DMS53 treated with DMSO at 0.1 percent for 48 hours (cell line): ENCODE measurements around the gene ADGRL3.

Experiments
- DNase-seq: peaks from one replicate; lab custom pipeline; 2025; ENCODE audit not compliant: unreplicated experiment; lab: John Stamatoyannopoulos, UW

ADGRL3 gene

GRCh38 chr4:61200187-61200915 is at the start of gene ADGRL3:
ADGRL3 (plus strand) TSS chr4:61200326.
- no peak for DNase-seq

- DNase-seq, result no peak
Observed at GRCh38 chr4:61152433-61152832, 47.7 kb upstream of the ADGRL3 start.

GRCh38 chr4:61160478-61160877 is 39.6 kb upstream of the ADGRL3 start:
- no peak for DNase-seq

- DNase-seq, result no peak
Observed at GRCh38 chr4:61162116-61162515, 38.0 kb upstream of the ADGRL3 start.

GRCh38 chr4:61173799-61174198 is 26.3 kb upstream of the ADGRL3 start:
- no peak for DNase-seq

GRCh38 chr4:61175495-61175894 is 24.6 kb upstream of the ADGRL3 start:
- no peak for DNase-seq

GRCh38 chr4:61177367-61177766 is 22.8 kb upstream of the ADGRL3 start:
- DNase-seq, result no peak

- no peak for DNase-seq
Observed at GRCh38 chr4:61180405-61180804, 19.7 kb upstream of the ADGRL3 start.

GRCh38 chr4:61182915-61183314 is 17.2 kb upstream of the ADGRL3 start:
- DNase-seq, result no peak

- DNase-seq, result no peak
Observed at GRCh38 chr4:61185288-61185687, 14.8 kb upstream of the ADGRL3 start.

GRCh38 chr4:61192392-61192791 is 7.7 kb upstream of the ADGRL3 start:
- no peak for DNase-seq

GRCh38 chr4:61193863-61194262 is 6.3 kb upstream of the ADGRL3 start:
- no peak for DNase-seq

- DNase-seq, result no peak
Observed at GRCh38 chr4:61194571-61194970, 5.6 kb upstream of the ADGRL3 start.

- no peak for DNase-seq
Observed at GRCh38 chr4:61195101-61195500, 5.0 kb upstream of the ADGRL3 start.

GRCh38 chr4:61198686-61199085 is 1.4 kb upstream of the ADGRL3 start:
- no peak for DNase-seq

- DNase-seq, result no peak
Observed at GRCh38 chr4:61199873-61200186, 296 bp upstream of the ADGRL3 start.

GRCh38 chr4:61200916-61201526 is 895 bp downstream of the ADGRL3 start:
- DNase-seq, result peak; percentile 4

- DNase-seq, result no peak
Observed at GRCh38 chr4:61201561-61201960, 1.4 kb downstream of the ADGRL3 start.

- DNase-seq, result no peak
Observed at GRCh38 chr4:61201961-61202637, 2.0 kb downstream of the ADGRL3 start.

- DNase-seq, result peak; percentile 69
Observed at GRCh38 chr4:61202638-61203435, 2.7 kb downstream of the ADGRL3 start.

GRCh38 chr4:61203436-61203790 is 3.3 kb downstream of the ADGRL3 start:
- DNase-seq, result no peak
